Body of pancreas (tissue), 4 donors: ENCODE results near the gene GPR171. TPM values are rescaled to one million over a fixed set of nuclear protein-coding genes. Genes with fewer than 3 reads are reported as not detected.

Experiments
- ATAC-seq: fragments of 150-250 bp; one replicate; pipeline ENCODE4 v1.9.1; 2016
- DNase-seq, 4 donors: peaks; one replicate each; pipeline ENCODE4 v3.0.0-alpha.2; 2019
- H3K27ac ChIP-seq, 4 donors: fragments of 200-600 bp; sonication (generic); 1 replicate in 3 of 4; 2 replicates in 1 of 4; pipeline versions ENCODE4 v1.5.1 to v1.6.1; 2016 to 2019; ENCODE audit warnings: mild to moderate bottlenecking in 1 of 4, mixed read lengths in 1 of 4, moderate library complexity in 1 of 4
- H3K27me3 ChIP-seq, 2 donors: fragments of 200-600 bp; sonication (generic); one replicate each; pipeline ENCODE4 v1.6.0; 2016; ENCODE audit warnings: mild to moderate bottlenecking in 1 of 2
- H3K36me3 ChIP-seq, 2 donors: fragments of 200-600 bp; sonication (generic); replicated peaks in 1 of 2; 2 replicates each; pipeline ENCODE4 v1.5.1; 2016; ENCODE audit warnings: low read depth in 2 of 2; ENCODE audit not compliant: insufficient read depth in 1 of 2
- H3K4me1 ChIP-seq: fragments of 200-600 bp; sonication (generic); one replicate; pipeline ENCODE4 v1.6.0; 2016
- H3K4me3 ChIP-seq, 2 donors: fragments of 200-600 bp; sonication (generic); 1 replicate in 1 of 2; 2 replicates in 1 of 2; pipeline ENCODE4 v1.5.1; 2016 to 2019
- H3K9me3 ChIP-seq, 3 donors: fragments of 200-600 bp; sonication (generic); 1 replicate in 2 of 3; 2 replicates in 1 of 3; pipeline ENCODE4 v1.5.1; 2016
- POLR2A ChIP-seq, 3 donors: fragments of 450-650 bp; IDR thresholded peaks; one replicate each; pipeline ENCODE4 v1.6.1; 2016; ENCODE audit warnings: antibody characterized with exemption in 3 of 3, mild to moderate bottlenecking in 2 of 3
- WGBS, 2 donors: methylation state at CpG; one replicate each; pipeline ENCODE4 v1.1.5; 2017; 5-methylcytosine and 5-hydroxymethylcytosine counted together
- intact Hi-C: fragments of 100-400 bp; cut with DNase I; formaldehyde crosslinking; loops from one replicate; pipeline ENCODE4 v1.15.1; 2023
- total RNA-seq, 2 donors: library from RNA; depleted of rRNA; stranded (reverse); fragments of >200 nt; gene quantifications; one replicate each; pipeline ENCODE4 v1.1.0, GENCODE V29; 2016
- TF ChIP-seq, protein P1 (sequence below), 7 experiments: fragments of 450-650 bp in 4 of 7; fragments of 200-600 bp in 3 of 7; sonication (generic) in 3 of 7; IDR thresholded peaks; one replicate each; pipeline ENCODE4 v1.5.1; 2016 to 2019; ENCODE audit warnings: antibody characterized with exemption in 7 of 7

The GPR171 gene
- total RNA-seq, 2 donors from 2014 or later = 0.78 TPM; not detected in 1

- ATAC-seq (no peak), DNase-seq (no peak)
- intact Hi-C loops = no loop called here
- Histone ChIP-seq H3K27me3 (no peaks in the 10 kb centered on the region), H3K4me1 (no peaks in the 10 kb centered on the region), H3K4me3 (no peak overlapping the region), H3K36me3 (no peaks in the 10 kb centered on the region), H3K9me3 (no peaks in the 10 kb centered on the region), H3K27ac (no peak overlapping the region)
- WGBS, 2 donors = 86 to 91% methylated on average over 6 of the region's 6 CpGs
- TF ChIP-seq, protein P1, sequence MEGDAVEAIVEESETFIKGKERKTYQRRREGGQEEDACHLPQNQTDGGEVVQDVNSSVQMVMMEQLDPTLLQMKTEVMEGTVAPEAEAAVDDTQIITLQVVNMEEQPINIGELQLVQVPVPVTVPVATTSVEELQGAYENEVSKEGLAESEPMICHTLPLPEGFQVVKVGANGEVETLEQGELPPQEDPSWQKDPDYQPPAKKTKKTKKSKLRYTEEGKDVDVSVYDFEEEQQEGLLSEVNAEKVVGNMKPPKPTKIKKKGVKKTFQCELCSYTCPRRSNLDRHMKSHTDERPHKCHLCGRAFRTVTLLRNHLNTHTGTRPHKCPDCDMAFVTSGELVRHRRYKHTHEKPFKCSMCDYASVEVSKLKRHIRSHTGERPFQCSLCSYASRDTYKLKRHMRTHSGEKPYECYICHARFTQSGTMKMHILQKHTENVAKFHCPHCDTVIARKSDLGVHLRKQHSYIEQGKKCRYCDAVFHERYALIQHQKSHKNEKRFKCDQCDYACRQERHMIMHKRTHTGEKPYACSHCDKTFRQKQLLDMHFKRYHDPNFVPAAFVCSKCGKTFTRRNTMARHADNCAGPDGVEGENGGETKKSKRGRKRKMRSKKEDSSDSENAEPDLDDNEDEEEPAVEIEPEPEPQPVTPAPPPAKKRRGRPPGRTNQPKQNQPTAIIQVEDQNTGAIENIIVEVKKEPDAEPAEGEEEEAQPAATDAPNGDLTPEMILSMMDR (IDR thresholded peaks at IDR 0.05) = no peak
- no peak for TF ChIP-seq POLR2A (IDR thresholded peaks at IDR 0.05)
Observed at GRCh38 chr3:151192545-151192944, 10.5 kb downstream of the GPR171 start.

DNA sequence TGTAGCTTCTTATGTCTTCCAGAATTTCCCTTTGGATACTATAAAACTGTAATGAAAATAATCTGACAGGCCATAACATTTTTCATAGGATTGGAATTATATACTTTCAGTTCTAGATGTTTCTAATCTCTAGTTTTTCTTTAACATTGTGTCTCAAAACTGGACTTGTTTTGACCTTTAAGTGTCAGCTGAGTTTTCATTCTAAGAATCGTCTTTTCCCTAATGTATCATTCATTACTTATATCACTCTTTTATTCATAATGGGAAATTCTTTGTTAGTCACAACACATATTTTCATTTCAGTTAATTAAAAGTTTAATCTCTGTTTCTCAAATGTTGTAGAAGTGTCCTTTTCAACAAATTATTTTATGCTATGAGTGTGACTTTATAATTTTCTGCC lies 11.9 kb downstream of the GPR171 start:
- ATAC-seq (no peak), DNase-seq (no peak)
- Histone ChIP-seq H3K4me3 (no peak overlapping the region), H3K27ac (no peak overlapping the region), H3K27me3 (no peaks in the 10 kb centered on the region), H3K4me1 (no peaks in the 10 kb centered on the region), H3K36me3 (no peaks in the 10 kb centered on the region), H3K9me3 (no peaks in the 10 kb centered on the region)
- intact Hi-C loops = no loop called here
- WGBS, 2 donors = 82 to 93% methylated on average over 1 of the region's 1 CpG
- TF ChIP-seq, protein P1 (IDR thresholded peaks at IDR 0.05) = no peak
- TF ChIP-seq POLR2A (IDR thresholded peaks at IDR 0.05) = no peak

DNA sequence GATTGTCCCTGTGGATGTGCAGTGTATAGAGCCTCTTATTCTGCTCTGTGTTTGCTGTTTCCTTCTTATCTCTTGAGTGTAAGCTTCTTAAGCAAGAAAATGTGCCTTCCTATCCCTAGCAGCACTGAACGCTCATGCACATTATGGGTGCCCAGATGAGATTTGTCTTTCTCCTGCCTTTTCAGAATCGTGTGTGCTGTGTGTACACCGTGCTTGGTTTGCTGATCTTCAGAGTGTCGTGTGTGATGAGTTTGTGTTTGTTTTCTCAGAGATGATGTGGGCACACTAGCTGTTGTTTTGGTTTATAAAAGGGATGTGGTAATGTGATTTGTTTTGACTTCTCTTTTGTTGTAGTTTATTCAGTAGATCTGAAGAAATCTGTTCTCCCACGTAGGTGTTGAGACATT lies 19.7 kb downstream of the GPR171 start:
- H3K36me3 ChIP-seq = no peaks in the 10 kb centered on the region
- ATAC-seq = no peak
- H3K27me3 ChIP-seq = no peaks in the 10 kb centered on the region
- 76% methylated on average over 5 of the region's 5 CpGs for WGBS, 2 donors
- intact Hi-C loops = no loop called here
- peaks cover under 1% of the 10 kb centered on the region for H3K4me1 ChIP-seq
- no peak overlapping the region for H3K4me3 ChIP-seq
- H3K9me3 ChIP-seq = no peaks in the 10 kb centered on the region
- TF ChIP-seq, protein P1 (IDR thresholded peaks at IDR 0.05) = no peak
- no peak for TF ChIP-seq POLR2A (IDR thresholded peaks at IDR 0.05)
- H3K27ac ChIP-seq = no peak overlapping the region
- no peak for DNase-seq

GRCh38 chr3:151182349-151183079 lies 20.5 kb downstream of the GPR171 start:
- no peak for ATAC-seq
- DNase-seq = no peak
- Histone ChIP-seq H3K4me1 (peaks cover 3% of the 10 kb centered on the region), H3K9me3 (no peaks in the 10 kb centered on the region), H3K36me3 (no peaks in the 10 kb centered on the region), H3K27me3 (no peaks in the 10 kb centered on the region), H3K27ac (no peak overlapping the region), H3K4me3 (no peak overlapping the region)
- TF ChIP-seq, protein P1 (IDR thresholded peaks at IDR 0.05) = no peak
- TF ChIP-seq POLR2A (IDR thresholded peaks at IDR 0.05) = no peak
- 56 to 61% methylated on average over 5 of the region's 5 CpGs for WGBS, 2 donors
- intact Hi-C loops = no loop called here
